Stimulated activated naive CD4-positive, alpha-beta T cell (primary cell): ENCODE results near the gene SYCN.

Source experiments
- DNase-seq, 6 experiments: peaks; one replicate each; lab custom pipeline; 2025; lab: John Stamatoyannopoulos, UW

SYCN gene

GRCh38 chr19:39171479-39172465 is 32.3 kb downstream of the SYCN start:
- no peak for DNase-seq

GRCh38 chr19:39170386-39171231 is 33.5 kb downstream of the SYCN start:
- DNase-seq, result no peak

GRCh38 chr19:39169143-39169810 is 34.8 kb downstream of the SYCN start:
- DNase-seq, result no peak

- DNase-seq, result no peak
These were observed 35.6 kb downstream of the SYCN start for GRCh38 chr19:39168258-39169142.

GRCh38 chr19:39167461-39168257 is 36.4 kb downstream of the SYCN start:
- DNase-seq, result no peak

GRCh38 chr19:39166571-39167391 is 37.3 kb downstream of the SYCN start:
- no peak for DNase-seq

- DNase-seq, result no peak
These were observed 38.2 kb downstream of the SYCN start for GRCh38 chr19:39165857-39166256.

- no peak for DNase-seq
These were observed 39.8 kb downstream of the SYCN start for GRCh38 chr19:39164289-39164688.

GRCh38 chr19:39163621-39164020 is 40.4 kb downstream of the SYCN start:
- no peak for DNase-seq

- DNase-seq, result no peak
These were observed 41.5 kb downstream of the SYCN start for GRCh38 chr19:39162441-39163043.

GRCh38 chr19:39160889-39161672 is 43.0 kb downstream of the SYCN start:
- no peak for DNase-seq

GRCh38 chr19:39160523-39160861 is 43.6 kb downstream of the SYCN start:
- no peak for DNase-seq

GRCh38 chr19:39158646-39159260 is 45.3 kb downstream of the SYCN start:
- no peak for DNase-seq

GRCh38 chr19:39157997-39158389 is 46.1 kb downstream of the SYCN start:
- DNase-seq, result no peak

GRCh38 chr19:39157275-39157996 is 46.6 kb downstream of the SYCN start:
- DNase-seq, result no peak

GRCh38 chr19:39156326-39157230 is 47.5 kb downstream of the SYCN start:
- DNase-seq, result no peak
